Measurements from ENCODE around the gene FUBP3.

- TF ChIP-seq CTCF (IDR thresholded peaks at IDR 0.05) (no peak), POLR2A (IDR thresholded peaks at IDR 0.05) (no peak)
Measured at GRCh38 chr9:130565792-130566191, 13.6 kb upstream of the FUBP3 start.
